ENCODE data around the gene GYG2.
"Not testable (repeated sequence)": the region's sequence is repeated elsewhere in the genome, so short reads cannot be mapped to it uniquely, and the experiment has no call there.

Gene GYG2

GRCh38 chrX:2889045-2889605 lies 60.4 kb downstream of the GYG2 start:
- Histone ChIP-seq H3K27ac (peak overlapping the region; percentile 79), H3K4me3 (peak overlapping the region; percentile 64), H3K9me3 (ENCODE audit: low read depth, low read length) (no peaks in the 10 kb centered on the region), H3K9ac (ENCODE audit: insufficient read length) (peak overlapping the region; percentile 59), H3K36me3 (ENCODE audit: insufficient read depth, low read length) (no peaks in the 10 kb centered on the region)
- no peak for DNase-seq (ENCODE audit: low read depth, low spot score)
- TF ChIP-seq POLR2AphosphoS5 (IDR thresholded peaks at IDR 0.05; ENCODE audit: borderline replicate concordance, low read depth, low read length), result no peak
- TF ChIP-seq FOXP2 (optimal IDR thresholded peaks at IDR 0.05; ENCODE audit: control extremely low read depth, extremely low read length, insufficient read depth), result no peak
- no peak for TF ChIP-seq EZH2 (IDR thresholded peaks at IDR 0.05)

GRCh38 chrX:2889706-2890490 lies 61.2 kb downstream of the GYG2 start:
- H3K4me3 ChIP-seq, result peak overlapping the region; percentile 64; the same call in 1 of the 2 replicates
- DNase-seq (ENCODE audit: low read depth, low spot score); H3K9me3 ChIP-seq (ENCODE audit: low read depth, low read length); H3K9ac ChIP-seq (ENCODE audit: insufficient read length); H3K36me3 ChIP-seq (ENCODE audit: insufficient read depth, low read length): not testable (repeated sequence)
- peak overlapping the region; percentile 79 for H3K27ac ChIP-seq

GRCh38 chrX:2890536-2891460 lies 62.1 kb downstream of the GYG2 start:
- H3K36me3 ChIP-seq (ENCODE audit: insufficient read depth, low read length); H3K9me3 ChIP-seq (ENCODE audit: low read depth, low read length); DNase-seq (ENCODE audit: low read depth, low spot score); H3K9ac ChIP-seq (ENCODE audit: insufficient read length); H3K4me3 ChIP-seq: not testable (repeated sequence)
- H3K27ac ChIP-seq, result peak overlapping the region; percentile 60; the same call in 1 of the 2 replicates

- H3K36me3 ChIP-seq (ENCODE audit: insufficient read depth, low read length), result no peaks in the 10 kb centered on the region
- H3K9ac ChIP-seq (ENCODE audit: insufficient read length), result no peak overlapping the region
- H3K4me3 ChIP-seq, result no peak overlapping the region
- H3K27ac ChIP-seq, result peak overlapping the region; percentile 62
- no peaks in the 10 kb centered on the region for H3K9me3 ChIP-seq (ENCODE audit: low read depth, low read length)
- no peak for DNase-seq (ENCODE audit: low read depth, low spot score)
- no peak for TF ChIP-seq POLR2AphosphoS5 (IDR thresholded peaks at IDR 0.05; ENCODE audit: borderline replicate concordance, low read depth, low read length)
- TF ChIP-seq FOXP2 (optimal IDR thresholded peaks at IDR 0.05; ENCODE audit: control extremely low read depth, extremely low read length, insufficient read depth), result no peak
- TF ChIP-seq EZH2 (IDR thresholded peaks at IDR 0.05), result no peak
Observed at GRCh38 chrX:2892816-2893215, 64.1 kb downstream of the GYG2 start.

- peak; percentile 100 for DNase-seq (ENCODE audit: low read depth, low spot score)
- no peaks in the 10 kb centered on the region for H3K9me3 ChIP-seq (ENCODE audit: low read depth, low read length)
- peak overlapping the region; percentile 96 for H3K27ac ChIP-seq
- H3K4me3 ChIP-seq, result peak overlapping the region; percentile 71
- H3K36me3 ChIP-seq (ENCODE audit: insufficient read depth, low read length), result no peaks in the 10 kb centered on the region
- TF ChIP-seq EZH2 (IDR thresholded peaks at IDR 0.05) (no peak), POLR2AphosphoS5 (IDR thresholded peaks at IDR 0.05; ENCODE audit: borderline replicate concordance, low read depth, low read length) (peak; percentile 94)
- peak overlapping the region; percentile 63 for H3K9ac ChIP-seq (ENCODE audit: insufficient read length)
Observed at GRCh38 chrX:2894885-2895292, 66.2 kb downstream of the GYG2 start.

GRCh38 chrX:2897311-2897689 lies 68.6 kb downstream of the GYG2 start:
- no peaks in the 10 kb centered on the region for H3K9me3 ChIP-seq (ENCODE audit: low read depth, low read length)
- H3K9ac ChIP-seq (ENCODE audit: insufficient read length), result no peak overlapping the region
- H3K4me3 ChIP-seq, result no peak overlapping the region
- TF ChIP-seq POLR2AphosphoS5 (IDR thresholded peaks at IDR 0.05; ENCODE audit: borderline replicate concordance, low read depth, low read length), result no peak
- TF ChIP-seq EZH2 (IDR thresholded peaks at IDR 0.05), result no peak
- no peak for TF ChIP-seq FOXP2 (optimal IDR thresholded peaks at IDR 0.05; ENCODE audit: control extremely low read depth, extremely low read length, insufficient read depth)
- DNase-seq (ENCODE audit: low read depth, low spot score), result no peak
- no peaks in the 10 kb centered on the region for H3K36me3 ChIP-seq (ENCODE audit: insufficient read depth, low read length)
- H3K27ac ChIP-seq, result no peak overlapping the region

- peak overlapping the region; percentile 33; the same call in 1 of the 2 replicates for H3K4me3 ChIP-seq
- not testable (repeated sequence) for H3K9ac ChIP-seq (ENCODE audit: insufficient read length); H3K36me3 ChIP-seq (ENCODE audit: insufficient read depth, low read length); DNase-seq (ENCODE audit: low read depth, low spot score); H3K9me3 ChIP-seq (ENCODE audit: low read depth, low read length)
- H3K27ac ChIP-seq, result peak overlapping the region; percentile 46
Observed at GRCh38 chrX:2897690-2898623, 69.2 kb downstream of the GYG2 start.
